ENCODE results near the gene C4BPB. TPM values are rescaled to one million over a fixed set of nuclear protein-coding genes. Genes with fewer than 3 reads are reported as not detected.

Gene C4BPB
- total RNA-seq, 1 experiment from 2014 or later, result 7.5 TPM

GRCh38 chr1:207076181-207076955, 12.3 kb upstream of the C4BPB start:
- H3K9me3 Mint-ChIP-seq (ENCODE audit: low read depth, unreplicated experiment), result no peaks in the 10 kb centered on the region
- peaks cover 9% of the 10 kb centered on the region for H3K4me1 Mint-ChIP-seq (ENCODE audit: low read depth, unreplicated experiment)
- CTCF ChIA-PET, result interaction anchor here (0.6 to 1.3 kb wide), 2 partner anchors 245 to 445 kb away, joined by 6 to 8 read pairs; partner anchors contain the start of gene CD55
- BruUV-seq (replicated peaks), result no TSS peak
- no peak for DNase-seq
- no peak for TF ChIP-seq CTCF (IDR thresholded peaks at IDR 0.05; ENCODE audit: unreplicated experiment)
- no peak overlapping the region for H3K4me3 Mint-ChIP-seq (ENCODE audit: low read depth, unreplicated experiment)
- H3K27me3 Mint-ChIP-seq (ENCODE audit: unreplicated experiment), result no peaks in the 10 kb centered on the region
- H3K36me3 Mint-ChIP-seq (ENCODE audit: insufficient read depth, unreplicated experiment), result peaks cover 10% of the 10 kb centered on the region
- intact Hi-C loops (cut with micrococcal nuclease; ENCODE audit: unreplicated experiment), result loop anchor here (2.0 to 10.0 kb wide), 4 partner anchors 26 to 444 kb away; partner anchors contain the start of gene YOD1
- H3K27ac Mint-ChIP-seq (ENCODE audit: unreplicated experiment), result no peak overlapping the region

- Mint-ChIP-seq H3K4me3 (ENCODE audit: low read depth, unreplicated experiment) (no peak overlapping the region), H3K27me3 (ENCODE audit: unreplicated experiment) (no peaks in the 10 kb centered on the region), H3K9me3 (ENCODE audit: low read depth, unreplicated experiment) (no peaks in the 10 kb centered on the region), H3K27ac (ENCODE audit: unreplicated experiment) (no peak overlapping the region), H3K4me1 (ENCODE audit: low read depth, unreplicated experiment) (peaks cover 9% of the 10 kb centered on the region), H3K36me3 (ENCODE audit: insufficient read depth, unreplicated experiment) (peaks cover 10% of the 10 kb centered on the region)
- no peak for TF ChIP-seq CTCF (IDR thresholded peaks at IDR 0.05; ENCODE audit: unreplicated experiment)
- intact Hi-C loops (cut with micrococcal nuclease; ENCODE audit: unreplicated experiment), result loop anchor here (1.0 to 10.0 kb wide), 6 partner anchors 26 to 445 kb away; partner anchors contain the start of gene YOD1
- no TSS peak for BruUV-seq (replicated peaks)
- no peak for DNase-seq
- CTCF ChIA-PET, result interaction anchor here (0.6 kb wide), 1 partner anchor 444 kb away, joined by 6 read pairs; no protein-coding TSS in a partner anchor
These were observed 11.6 kb upstream of the C4BPB start for GRCh38 chr1:207077012-207077411.

DNA sequence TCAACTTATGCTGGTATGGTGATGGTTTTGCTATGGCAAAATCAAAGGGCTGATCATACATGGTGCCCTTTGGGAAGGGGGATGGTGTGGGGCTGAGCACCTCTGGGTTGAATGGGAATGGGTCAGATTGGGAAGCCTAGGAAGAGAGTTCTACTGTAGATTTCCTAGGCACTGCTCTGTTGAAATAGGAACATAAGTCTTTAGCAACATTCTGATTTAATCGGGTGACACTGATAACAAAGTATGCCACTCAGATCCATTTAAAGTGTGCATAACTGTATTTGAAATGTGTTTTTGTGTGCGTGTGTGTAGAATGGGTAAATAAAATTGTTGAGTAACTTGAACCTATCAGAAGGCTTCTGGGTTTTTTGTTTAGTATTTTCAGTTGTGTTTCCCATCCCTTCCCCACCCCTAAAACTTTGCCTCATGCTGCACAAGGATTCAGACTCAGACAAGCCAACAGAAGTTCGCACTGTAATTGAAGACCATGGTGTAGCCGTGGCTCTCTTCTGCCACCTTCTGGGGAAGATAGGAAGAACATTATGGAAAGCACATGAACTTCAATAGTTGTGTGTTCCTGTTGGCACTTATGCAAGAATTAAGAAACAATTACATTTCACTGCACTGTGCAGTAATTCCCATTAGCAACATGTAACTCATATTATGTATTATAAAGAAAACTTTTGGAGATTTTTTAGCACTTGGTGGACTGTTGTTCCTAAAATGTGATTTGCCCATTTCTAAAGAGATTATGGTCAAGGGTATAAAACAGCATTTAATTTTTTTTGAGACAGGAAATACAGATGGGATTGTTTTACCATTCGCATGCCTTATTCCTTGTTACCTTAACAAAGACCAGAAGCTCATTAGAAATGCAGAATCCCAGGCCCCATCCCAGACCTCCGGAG, 10.9 kb upstream of the C4BPB start:
- no TSS peak for BruUV-seq (replicated peaks)
- peaks cover 6% of the 10 kb centered on the region for H3K36me3 Mint-ChIP-seq (ENCODE audit: insufficient read depth, unreplicated experiment)
- H3K27me3 Mint-ChIP-seq (ENCODE audit: unreplicated experiment), result no peaks in the 10 kb centered on the region

More for the DNA sequence above, 10.9 kb upstream of the C4BPB start:
- TF ChIP-seq CTCF (IDR thresholded peaks at IDR 0.05; ENCODE audit: unreplicated experiment), result peak; percentile 73
- Mint-ChIP-seq H3K4me1 (ENCODE audit: low read depth, unreplicated experiment) (peaks cover 9% of the 10 kb centered on the region), H3K9me3 (ENCODE audit: low read depth, unreplicated experiment) (no peaks in the 10 kb centered on the region), H3K4me3 (ENCODE audit: low read depth, unreplicated experiment) (no peak overlapping the region), H3K27ac (ENCODE audit: unreplicated experiment) (no peak overlapping the region)
- peak; percentile 83 for DNase-seq
- CTCF ChIA-PET, result interaction anchor here (1.2 kb wide), 1 partner anchor 56 kb away, joined by 3 read pairs; no protein-coding TSS in a partner anchor
- intact Hi-C loops (cut with micrococcal nuclease; ENCODE audit: unreplicated experiment), result loop anchor here (1.0 to 10.0 kb wide), 6 partner anchors 27 to 445 kb away; partner anchors contain the start of gene YOD1
